Breast epithelium (tissue), 3 donors: ENCODE measurements around the gene E2F3.

Experiments
- POLR2A ChIP-seq: fragments of 450-650 bp; IDR thresholded peaks from one replicate; pipeline ENCODE4 v1.6.1; 2016; ENCODE audit warnings: antibody characterized with exemption, mild to moderate bottlenecking, moderate library complexity
- TF ChIP-seq, protein P1 (sequence below), 3 donors: fragments of 450-650 bp; IDR thresholded peaks; one replicate each; pipeline ENCODE4 v1.5.1; 2016 to 2017; ENCODE audit warnings: antibody characterized with exemption in 3 of 3, mild to moderate bottlenecking in 3 of 3, moderate library complexity in 3 of 3

DNA sequence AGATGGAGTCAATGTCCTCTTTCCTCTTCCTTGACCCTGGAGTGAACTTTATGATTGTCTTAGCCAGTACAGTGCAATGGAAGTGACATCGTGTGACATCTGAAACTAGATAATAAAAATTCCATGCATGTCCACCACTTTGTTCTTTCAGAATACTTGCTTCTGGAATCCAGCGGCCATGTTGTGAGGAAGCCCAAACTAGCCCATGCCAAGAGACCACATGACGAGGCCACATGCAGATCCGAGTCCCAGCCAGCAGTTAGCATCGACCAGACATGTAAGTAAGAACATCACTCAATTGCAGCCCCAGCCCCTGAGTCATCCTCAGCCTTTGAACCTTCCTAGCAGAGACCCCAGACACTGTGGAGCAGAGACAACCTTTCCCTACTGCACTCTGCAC lies 48.5 kb upstream of the E2F3 start:
- TF ChIP-seq, protein P1, sequence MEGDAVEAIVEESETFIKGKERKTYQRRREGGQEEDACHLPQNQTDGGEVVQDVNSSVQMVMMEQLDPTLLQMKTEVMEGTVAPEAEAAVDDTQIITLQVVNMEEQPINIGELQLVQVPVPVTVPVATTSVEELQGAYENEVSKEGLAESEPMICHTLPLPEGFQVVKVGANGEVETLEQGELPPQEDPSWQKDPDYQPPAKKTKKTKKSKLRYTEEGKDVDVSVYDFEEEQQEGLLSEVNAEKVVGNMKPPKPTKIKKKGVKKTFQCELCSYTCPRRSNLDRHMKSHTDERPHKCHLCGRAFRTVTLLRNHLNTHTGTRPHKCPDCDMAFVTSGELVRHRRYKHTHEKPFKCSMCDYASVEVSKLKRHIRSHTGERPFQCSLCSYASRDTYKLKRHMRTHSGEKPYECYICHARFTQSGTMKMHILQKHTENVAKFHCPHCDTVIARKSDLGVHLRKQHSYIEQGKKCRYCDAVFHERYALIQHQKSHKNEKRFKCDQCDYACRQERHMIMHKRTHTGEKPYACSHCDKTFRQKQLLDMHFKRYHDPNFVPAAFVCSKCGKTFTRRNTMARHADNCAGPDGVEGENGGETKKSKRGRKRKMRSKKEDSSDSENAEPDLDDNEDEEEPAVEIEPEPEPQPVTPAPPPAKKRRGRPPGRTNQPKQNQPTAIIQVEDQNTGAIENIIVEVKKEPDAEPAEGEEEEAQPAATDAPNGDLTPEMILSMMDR (IDR thresholded peaks at IDR 0.05), result no peak
- TF ChIP-seq POLR2A, result no peak
